ENCODE measurements around the gene CCNH. TPM values are rescaled to one million over a fixed set of nuclear protein-coding genes. Genes with fewer than 3 reads are reported as not detected.

The CCNH gene
- total RNA-seq, 1 experiment from 2014 or later: 121 TPM

DNA sequence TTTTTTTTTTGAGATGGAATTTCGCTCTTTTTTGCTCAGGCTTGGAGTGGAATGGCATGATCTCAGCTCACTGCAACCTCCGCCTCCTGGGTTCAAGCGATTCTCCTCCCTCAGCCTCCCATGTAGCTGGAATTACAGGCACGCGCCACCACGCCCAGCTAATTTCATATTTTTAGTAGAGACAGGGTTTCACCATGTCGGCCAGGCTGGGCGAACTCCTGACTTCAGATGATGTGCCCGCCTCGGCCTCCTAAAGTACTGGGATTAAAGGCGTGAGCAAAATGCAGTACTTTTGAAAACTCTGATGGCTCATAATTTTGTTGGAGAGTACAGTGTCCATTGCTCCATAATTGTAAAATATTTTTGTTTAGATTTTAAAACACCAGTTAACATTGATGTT lies 52.6 kb downstream of the CCNH start:
- ATAC-seq (no peak), DNase-seq (no peak)
- Histone ChIP-seq H4K20me1 (ENCODE audit: low read length) (no peaks in the 10 kb centered on the region), H3K36me3 (ENCODE audit: low read depth, low read length) (peaks cover 16% of the 10 kb centered on the region; the same call in 1 of the 2 replicates), H3K9ac (ENCODE audit: low read length) (no peak overlapping the region), H3K4me1 (ENCODE audit: insufficient read depth, low read length) (no peaks in the 10 kb centered on the region), H3K9me2 (replicated peaks; ENCODE audit: low read length) (no peaks in the 10 kb centered on the region), H3K4me3 (ENCODE audit: low read length) (no peak overlapping the region), H3K4me2 (ENCODE audit: low read length) (no peak overlapping the region), H3K27ac (ENCODE audit: low read length) (no peak overlapping the region), H2AFZ (ENCODE audit: low read length) (no peak overlapping the region), H3F3A (ENCODE audit: low read length, unreplicated experiment) (no peaks in the 10 kb centered on the region), H3K79me2 (ENCODE audit: low read length) (no peaks in the 10 kb centered on the region), H3K9me3 (ENCODE audit: low read length) (no peaks in the 10 kb centered on the region), H3K27me3 (ENCODE audit: low read length) (no peaks in the 10 kb centered on the region)
- ChIA-PET CTCF (interaction anchor here (0.6 kb wide), 1 partner anchor 99 kb away, joined by 4 read pairs; no protein-coding TSS in a partner anchor), POLR2A (ENCODE audit: unreplicated experiment) (no interaction called here)
- BruUV-seq (replicated peaks): no TSS peak
- no peak for TF ChIP-seq EZH2 (IDR thresholded peaks at IDR 0.05; ENCODE audit: low read length, unreplicated experiment)
- TF ChIP-seq, protein P1, sequence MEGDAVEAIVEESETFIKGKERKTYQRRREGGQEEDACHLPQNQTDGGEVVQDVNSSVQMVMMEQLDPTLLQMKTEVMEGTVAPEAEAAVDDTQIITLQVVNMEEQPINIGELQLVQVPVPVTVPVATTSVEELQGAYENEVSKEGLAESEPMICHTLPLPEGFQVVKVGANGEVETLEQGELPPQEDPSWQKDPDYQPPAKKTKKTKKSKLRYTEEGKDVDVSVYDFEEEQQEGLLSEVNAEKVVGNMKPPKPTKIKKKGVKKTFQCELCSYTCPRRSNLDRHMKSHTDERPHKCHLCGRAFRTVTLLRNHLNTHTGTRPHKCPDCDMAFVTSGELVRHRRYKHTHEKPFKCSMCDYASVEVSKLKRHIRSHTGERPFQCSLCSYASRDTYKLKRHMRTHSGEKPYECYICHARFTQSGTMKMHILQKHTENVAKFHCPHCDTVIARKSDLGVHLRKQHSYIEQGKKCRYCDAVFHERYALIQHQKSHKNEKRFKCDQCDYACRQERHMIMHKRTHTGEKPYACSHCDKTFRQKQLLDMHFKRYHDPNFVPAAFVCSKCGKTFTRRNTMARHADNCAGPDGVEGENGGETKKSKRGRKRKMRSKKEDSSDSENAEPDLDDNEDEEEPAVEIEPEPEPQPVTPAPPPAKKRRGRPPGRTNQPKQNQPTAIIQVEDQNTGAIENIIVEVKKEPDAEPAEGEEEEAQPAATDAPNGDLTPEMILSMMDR (conservative IDR thresholded peaks at IDR 0.05; ENCODE audit: low read depth, low read length): no peak
- TF ChIP-seq EZH2phosphoT487 (IDR thresholded peaks at IDR 0.05; ENCODE audit: borderline replicate concordance, low read length): no peak
- intact Hi-C loops (cut with micrococcal nuclease): no loop called here

DNA sequence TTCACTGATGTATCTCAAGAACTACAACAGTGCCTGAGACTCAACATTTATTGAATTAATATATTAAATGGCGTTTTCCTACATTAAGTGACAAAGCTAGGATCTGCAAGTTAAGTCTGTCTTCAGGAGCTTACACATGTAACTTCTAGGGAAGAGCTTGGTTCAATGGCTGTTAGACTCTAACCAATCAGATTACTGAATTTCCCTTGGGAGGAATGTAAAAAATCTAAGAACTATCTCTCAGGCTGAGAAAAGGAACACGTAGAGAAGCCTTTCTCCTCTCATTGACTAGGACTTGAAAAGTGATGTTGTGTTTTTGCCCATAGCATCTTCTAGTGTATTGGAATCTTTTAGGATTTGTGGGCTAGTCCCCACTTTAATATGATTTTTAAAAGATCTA lies 53.6 kb downstream of the CCNH start:
- H3K27ac ChIP-seq (ENCODE audit: low read length): no peak overlapping the region
- DNase-seq (no peak), ATAC-seq (no peak)
- no peak overlapping the region for H3K4me2 ChIP-seq (ENCODE audit: low read length)
- H2AFZ ChIP-seq (ENCODE audit: low read length): no peak overlapping the region
- no TSS peak for BruUV-seq (replicated peaks)
- no peaks in the 10 kb centered on the region for H3F3A ChIP-seq (ENCODE audit: low read length, unreplicated experiment)
- intact Hi-C loops (cut with micrococcal nuclease): no loop called here
- H3K9me2 ChIP-seq (replicated peaks; ENCODE audit: low read length): no peaks in the 10 kb centered on the region
- no peaks in the 10 kb centered on the region for H3K79me2 ChIP-seq (ENCODE audit: low read length)
- H3K4me3 ChIP-seq (ENCODE audit: low read length): no peak overlapping the region
- TF ChIP-seq, protein P1 (conservative IDR thresholded peaks at IDR 0.05; ENCODE audit: low read depth, low read length): no peak
- TF ChIP-seq EZH2phosphoT487 (IDR thresholded peaks at IDR 0.05; ENCODE audit: borderline replicate concordance, low read length): no peak
- no peak for TF ChIP-seq EZH2 (IDR thresholded peaks at IDR 0.05; ENCODE audit: low read length, unreplicated experiment)
- no peaks in the 10 kb centered on the region for H3K27me3 ChIP-seq (ENCODE audit: low read length)
- no peak overlapping the region for H3K9ac ChIP-seq (ENCODE audit: low read length)
- no peaks in the 10 kb centered on the region for H4K20me1 ChIP-seq (ENCODE audit: low read length)
- H3K36me3 ChIP-seq (ENCODE audit: low read depth, low read length): peaks cover 16% of the 10 kb centered on the region; the same call in 1 of the 2 replicates
- H3K4me1 ChIP-seq (ENCODE audit: insufficient read depth, low read length): no peaks in the 10 kb centered on the region
- H3K9me3 ChIP-seq (ENCODE audit: low read length): no peaks in the 10 kb centered on the region
- ChIA-PET CTCF (no interaction called here), POLR2A (ENCODE audit: unreplicated experiment) (interaction anchor here (0.7 kb wide), 1 partner anchor 898 kb away, joined by 4 read pairs; no protein-coding TSS in a partner anchor)

DNA sequence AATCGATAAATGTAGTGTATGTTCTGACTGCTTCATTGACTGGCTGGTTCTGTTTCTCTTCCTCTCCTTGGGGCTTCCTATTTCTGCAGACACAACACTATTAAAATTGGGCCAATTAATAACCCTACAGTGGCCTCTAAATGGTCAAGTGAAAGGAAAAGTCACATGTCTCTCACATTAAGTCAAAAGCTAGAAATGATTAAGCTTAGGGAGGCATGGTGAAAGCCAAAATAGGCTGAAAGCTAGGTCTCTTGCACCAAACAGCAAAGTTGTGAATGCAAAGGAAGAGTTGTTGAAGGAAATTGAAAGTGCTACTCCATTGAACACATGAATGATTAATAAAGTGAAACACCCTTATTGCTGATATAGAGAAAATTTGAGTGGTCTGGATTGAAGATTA lies 58.2 kb downstream of the CCNH start:
- intact Hi-C loops (cut with micrococcal nuclease): no loop called here
- Histone ChIP-seq H3K79me2 (ENCODE audit: low read length) (no peaks in the 10 kb centered on the region), H3K27me3 (ENCODE audit: low read length) (no peaks in the 10 kb centered on the region), H3K9ac (ENCODE audit: low read length) (no peak overlapping the region), H3K36me3 (ENCODE audit: low read depth, low read length) (peaks cover 13% of the 10 kb centered on the region; the same call in 1 of the 2 replicates), H3F3A (ENCODE audit: low read length, unreplicated experiment) (no peaks in the 10 kb centered on the region), H3K4me1 (ENCODE audit: insufficient read depth, low read length) (no peaks in the 10 kb centered on the region), H3K27ac (ENCODE audit: low read length) (no peak overlapping the region), H2AFZ (ENCODE audit: low read length) (no peak overlapping the region), H3K4me3 (ENCODE audit: low read length) (no peak overlapping the region), H3K4me2 (ENCODE audit: low read length) (no peak overlapping the region), H4K20me1 (ENCODE audit: low read length) (no peaks in the 10 kb centered on the region), H3K9me3 (ENCODE audit: low read length) (no peaks in the 10 kb centered on the region), H3K9me2 (replicated peaks; ENCODE audit: low read length) (no peaks in the 10 kb centered on the region)
- TF ChIP-seq EZH2phosphoT487 (IDR thresholded peaks at IDR 0.05; ENCODE audit: borderline replicate concordance, low read length) (no peak), EZH2 (IDR thresholded peaks at IDR 0.05; ENCODE audit: low read length, unreplicated experiment) (no peak)
- TF ChIP-seq, protein P1 (conservative IDR thresholded peaks at IDR 0.05; ENCODE audit: low read depth, low read length): no peak
- ATAC-seq (no peak), DNase-seq (no peak)
- BruUV-seq (replicated peaks): no TSS peak
- CTCF ChIA-PET: no interaction called here
- POLR2A ChIA-PET (ENCODE audit: unreplicated experiment): no interaction called here
